Muscle layer of duodenum (tissue), 2 donors: ENCODE measurements around the gene MKX.

ENCODE experiments used
- H3K27ac ChIP-seq: one replicate; pipeline ENCODE4 v1.7.0; 2013; ENCODE audit warnings: mild to moderate bottlenecking, low read length
- H3K27me3 ChIP-seq: one replicate; pipeline ENCODE4 v1.7.0; 2013; ENCODE audit warnings: low read depth, mild to moderate bottlenecking, control low read depth, low read length
- H3K36me3 ChIP-seq, 2 donors: one replicate each; pipeline ENCODE4 v1.7.0; 2013; ENCODE audit warnings: low read length in 2 of 2, control low read depth in 1 of 2, mild to moderate bottlenecking in 1 of 2; ENCODE audit not compliant: insufficient read depth in 2 of 2, control insufficient read depth in 1 of 2
- H3K4me1 ChIP-seq, 2 donors: one replicate each; pipeline ENCODE4 v1.7.0; 2013; ENCODE audit warnings: low read length in 2 of 2, mild to moderate bottlenecking in 2 of 2, control low read depth in 1 of 2, moderate library complexity in 1 of 2; ENCODE audit not compliant: insufficient read depth in 2 of 2, control insufficient read depth in 1 of 2
- H3K4me3 ChIP-seq, 2 donors: one replicate each; pipeline ENCODE4 v1.7.0; 2013; ENCODE audit warnings: low read length in 2 of 2, low read depth in 1 of 2, mild to moderate bottlenecking in 1 of 2
- H3K9me3 ChIP-seq, 2 donors: one replicate each; pipeline ENCODE4 v1.7.0; 2013; ENCODE audit warnings: low read length in 2 of 2, control low read depth in 1 of 2, mild to moderate bottlenecking in 1 of 2; ENCODE audit not compliant: control insufficient read depth in 1 of 2
- donor health status: healthy.

The MKX gene

DNA sequence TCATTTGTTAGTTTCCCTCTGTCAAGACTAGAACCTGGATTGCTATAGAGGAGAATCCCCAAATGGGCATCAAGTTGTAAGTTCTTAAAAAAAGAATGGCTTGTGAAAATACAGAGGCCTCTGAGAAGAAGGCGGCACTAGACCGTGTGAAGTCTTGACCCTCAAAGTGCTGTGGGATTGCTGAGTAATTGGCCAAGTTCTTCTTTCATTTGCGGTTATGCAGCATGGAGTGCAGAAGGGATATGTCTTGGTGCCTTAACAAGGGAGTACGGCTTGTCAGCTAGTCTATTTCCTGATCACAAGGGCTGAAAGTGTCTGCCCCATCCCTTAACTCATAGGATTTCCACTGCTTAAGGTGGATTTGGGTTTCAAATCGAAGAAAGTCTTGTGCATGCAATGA is 81.2 kb downstream of the MKX start:
- Histone ChIP-seq H3K36me3 (no peaks in the 10 kb centered on the region), H3K27me3 (no peaks in the 10 kb centered on the region), H3K4me1 (no peaks in the 10 kb centered on the region), H3K27ac (no peak overlapping the region), H3K9me3 (no peaks in the 10 kb centered on the region), H3K4me3 (no peak overlapping the region)

DNA sequence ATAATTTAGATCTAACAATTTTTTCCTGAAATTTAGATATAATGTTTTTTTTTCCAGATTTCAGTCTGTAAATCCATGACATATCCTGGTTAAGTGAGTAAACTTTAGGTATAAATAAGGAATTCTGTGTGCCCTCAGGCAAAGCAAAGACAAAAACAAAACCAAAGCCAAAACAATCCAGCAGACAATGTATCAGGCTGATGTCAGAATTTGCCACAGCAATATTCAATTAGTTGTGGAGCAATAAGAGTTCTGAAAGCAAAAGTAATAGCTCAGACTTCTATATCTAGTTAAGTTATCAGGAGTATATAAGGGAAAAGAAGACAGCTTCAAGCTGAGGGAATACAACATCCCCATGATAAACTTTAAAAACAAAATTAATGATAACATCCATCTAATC is 82.0 kb downstream of the MKX start:
- Histone ChIP-seq H3K36me3 (no peaks in the 10 kb centered on the region), H3K4me1 (no peaks in the 10 kb centered on the region), H3K27ac (no peak overlapping the region), H3K4me3 (no peak overlapping the region), H3K9me3 (no peaks in the 10 kb centered on the region), H3K27me3 (no peaks in the 10 kb centered on the region)

DNA sequence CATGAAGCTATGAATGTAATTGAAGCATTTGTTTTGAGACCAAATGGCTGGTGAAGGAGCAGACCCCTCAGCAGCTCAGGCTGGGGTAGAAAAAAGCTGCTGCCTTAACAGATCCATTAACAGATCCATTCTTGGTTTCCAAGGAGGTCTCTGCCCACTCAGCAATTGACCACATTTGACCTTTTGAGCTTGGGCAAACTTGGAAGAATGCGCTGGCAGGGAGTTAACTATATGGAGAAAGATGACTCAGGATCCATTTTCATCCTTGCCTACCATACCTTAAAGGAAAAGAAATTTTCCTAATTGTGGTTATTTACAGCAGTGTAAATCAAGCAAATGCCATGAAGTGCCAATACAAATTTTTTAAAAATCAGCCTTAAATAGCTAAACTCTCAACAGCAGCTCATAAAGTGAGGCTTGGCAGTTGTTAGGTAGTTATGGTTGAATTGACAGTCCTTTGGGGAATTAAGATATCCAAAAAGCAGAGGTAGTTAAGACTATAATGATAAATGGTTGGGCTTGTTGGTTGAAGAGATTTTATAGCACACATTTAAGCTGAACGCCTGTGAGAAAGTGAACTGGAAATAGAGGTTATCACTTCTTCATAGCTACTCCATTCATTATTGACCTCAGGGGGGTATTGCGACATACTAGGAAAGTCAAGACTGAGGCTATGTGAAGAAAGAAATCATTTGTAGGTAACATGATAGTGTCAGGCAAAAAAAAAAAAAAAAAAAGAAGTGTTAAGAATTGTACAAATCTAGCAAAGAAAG is 83.9 kb downstream of the MKX start:
- Histone ChIP-seq H3K9me3 (no peaks in the 10 kb centered on the region), H3K36me3 (no peaks in the 10 kb centered on the region), H3K27me3 (no peaks in the 10 kb centered on the region), H3K27ac (no peak overlapping the region), H3K4me3 (no peak overlapping the region), H3K4me1 (no peaks in the 10 kb centered on the region)

DNA sequence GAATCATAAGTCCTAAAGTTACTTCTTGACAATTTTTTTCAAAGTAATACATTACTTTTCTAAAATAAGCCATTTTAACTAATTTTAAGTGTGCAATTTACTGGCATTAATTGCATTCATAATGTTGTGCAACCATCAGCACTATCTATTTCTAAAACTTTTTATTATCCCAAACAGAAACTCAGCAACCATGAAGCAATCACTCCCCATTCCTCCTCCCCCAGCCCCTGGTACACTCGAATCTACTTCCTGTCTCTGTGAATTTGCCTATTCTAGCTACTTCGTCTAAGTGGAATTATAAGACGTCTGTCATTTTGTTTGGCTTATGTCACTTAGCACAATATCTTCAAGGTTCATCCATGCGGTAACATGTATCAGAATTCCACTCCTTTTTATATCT is 84.9 kb downstream of the MKX start:
- Histone ChIP-seq H3K9me3 (no peaks in the 10 kb centered on the region), H3K27me3 (no peaks in the 10 kb centered on the region), H3K4me1 (no peaks in the 10 kb centered on the region), H3K27ac (no peak overlapping the region), H3K4me3 (no peak overlapping the region), H3K36me3 (no peaks in the 10 kb centered on the region)

DNA sequence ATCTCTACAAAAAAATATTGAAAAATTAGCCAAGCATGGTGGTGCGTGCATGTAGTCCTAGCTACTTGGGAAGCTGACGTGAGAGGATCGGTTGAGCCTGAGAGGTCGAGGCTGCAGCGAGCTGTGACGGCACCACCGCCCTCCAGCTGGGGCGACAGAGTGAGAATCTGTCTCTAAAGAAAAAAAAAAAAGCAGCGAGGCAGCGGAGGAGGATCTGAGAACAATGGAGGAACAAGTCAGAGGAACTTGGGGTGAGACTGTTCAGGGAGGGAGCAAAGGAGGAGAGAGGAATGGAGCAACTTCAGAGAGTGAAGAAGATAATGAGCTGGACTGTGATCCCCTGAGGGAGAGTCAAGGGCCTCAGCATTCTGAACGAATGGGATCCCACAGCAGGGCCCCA is 85.4 kb downstream of the MKX start:
- H3K27ac ChIP-seq = no peak overlapping the region
- H3K9me3 ChIP-seq = no peaks in the 10 kb centered on the region
- no peaks in the 10 kb centered on the region for H3K36me3 ChIP-seq
- no peaks in the 10 kb centered on the region for H3K4me1 ChIP-seq
- H3K27me3 ChIP-seq = no peaks in the 10 kb centered on the region
- no peak overlapping the region for H3K4me3 ChIP-seq

DNA sequence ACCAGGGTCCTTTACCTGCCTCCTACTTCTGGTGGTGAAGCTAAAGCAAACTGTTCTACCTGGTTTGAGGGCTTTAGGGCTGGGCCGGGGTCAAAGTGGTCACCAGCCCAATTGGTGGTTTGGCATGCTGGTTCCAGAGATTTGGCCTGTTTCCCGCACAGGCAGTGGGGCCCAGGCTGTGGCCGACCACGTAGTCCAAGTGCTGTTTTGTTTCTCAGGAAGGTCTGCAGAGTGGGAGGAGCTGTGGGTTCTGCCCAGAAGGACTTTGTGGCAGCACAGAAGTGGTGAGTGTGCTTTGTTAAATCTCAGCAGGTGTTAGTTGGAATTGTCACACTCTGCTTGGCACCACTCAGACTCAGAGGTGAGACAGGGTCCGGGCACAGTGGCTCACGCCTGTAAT is 85.8 kb downstream of the MKX start:
- Histone ChIP-seq H3K4me1 (no peaks in the 10 kb centered on the region), H3K4me3 (no peak overlapping the region), H3K9me3 (no peaks in the 10 kb centered on the region), H3K27me3 (no peaks in the 10 kb centered on the region), H3K27ac (no peak overlapping the region), H3K36me3 (no peaks in the 10 kb centered on the region)

DNA sequence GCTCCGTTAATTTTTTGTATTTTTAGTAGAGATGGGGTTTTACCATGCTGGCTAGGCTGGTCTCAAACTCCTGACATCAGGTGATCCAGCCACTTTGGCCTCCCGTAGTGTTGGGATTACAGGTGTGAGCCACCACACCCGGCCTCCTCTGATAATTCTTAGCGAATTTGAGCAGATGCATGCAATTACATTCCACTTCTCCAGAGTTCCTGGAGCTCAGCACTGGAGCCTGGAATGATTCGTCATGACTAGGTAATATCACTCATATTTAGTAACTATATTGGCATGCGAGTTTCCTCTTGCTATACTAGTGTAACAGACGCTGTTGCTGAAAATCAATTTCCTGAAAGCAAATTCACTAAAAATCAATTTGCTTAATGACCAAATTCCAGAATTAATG is 86.8 kb downstream of the MKX start:
- Histone ChIP-seq H3K27ac (no peak overlapping the region), H3K27me3 (no peaks in the 10 kb centered on the region), H3K4me1 (no peaks in the 10 kb centered on the region), H3K36me3 (no peaks in the 10 kb centered on the region), H3K4me3 (no peak overlapping the region), H3K9me3 (no peaks in the 10 kb centered on the region)

DNA sequence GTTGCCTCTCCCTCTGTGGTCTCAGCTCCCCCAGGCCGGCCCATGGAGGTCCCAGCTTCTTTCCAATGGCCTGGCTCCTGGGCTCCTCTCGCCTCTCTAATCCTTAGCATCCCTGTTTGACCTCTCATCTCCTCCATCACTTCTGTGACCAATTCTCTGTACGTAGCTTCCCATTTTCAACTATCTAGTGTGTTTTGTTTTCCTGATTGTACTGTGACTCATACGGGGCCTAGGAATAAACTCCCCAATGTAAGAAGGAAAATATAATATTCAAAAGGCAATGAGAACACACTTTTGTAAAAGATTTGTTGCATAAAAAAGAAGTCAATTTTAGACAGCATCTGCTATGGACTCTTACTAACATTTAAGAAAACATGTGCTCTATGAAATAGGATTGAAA is 90.3 kb downstream of the MKX start:
- H3K9me3 ChIP-seq = no peaks in the 10 kb centered on the region
- no peaks in the 10 kb centered on the region for H3K27me3 ChIP-seq
- H3K27ac ChIP-seq = no peak overlapping the region
- H3K36me3 ChIP-seq = no peaks in the 10 kb centered on the region
- no peak overlapping the region for H3K4me3 ChIP-seq
- no peaks in the 10 kb centered on the region for H3K4me1 ChIP-seq

DNA sequence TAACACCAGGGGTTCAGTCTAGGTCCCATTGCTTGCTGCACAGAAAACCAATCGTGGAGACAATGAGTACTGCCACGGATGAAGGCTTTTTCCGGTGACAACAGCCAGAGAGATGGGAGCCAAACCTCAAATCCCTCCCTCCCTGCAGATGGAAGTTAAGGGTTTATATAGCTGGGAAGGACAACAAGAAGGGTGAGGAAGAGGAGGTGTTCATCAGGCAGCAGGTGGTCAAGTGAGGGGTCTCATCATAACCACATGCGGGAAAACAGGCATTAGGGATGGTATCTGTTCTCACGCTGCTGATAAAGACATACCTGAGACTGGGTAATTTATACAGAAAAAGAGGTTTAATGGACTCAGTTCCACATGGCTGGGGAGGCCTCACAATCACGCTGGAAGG is 91.3 kb downstream of the MKX start:
- no peaks in the 10 kb centered on the region for H3K36me3 ChIP-seq
- no peaks in the 10 kb centered on the region for H3K4me1 ChIP-seq
- H3K9me3 ChIP-seq = no peaks in the 10 kb centered on the region
- no peaks in the 10 kb centered on the region for H3K27me3 ChIP-seq
- H3K4me3 ChIP-seq = no peak overlapping the region
- H3K27ac ChIP-seq = no peak overlapping the region

DNA sequence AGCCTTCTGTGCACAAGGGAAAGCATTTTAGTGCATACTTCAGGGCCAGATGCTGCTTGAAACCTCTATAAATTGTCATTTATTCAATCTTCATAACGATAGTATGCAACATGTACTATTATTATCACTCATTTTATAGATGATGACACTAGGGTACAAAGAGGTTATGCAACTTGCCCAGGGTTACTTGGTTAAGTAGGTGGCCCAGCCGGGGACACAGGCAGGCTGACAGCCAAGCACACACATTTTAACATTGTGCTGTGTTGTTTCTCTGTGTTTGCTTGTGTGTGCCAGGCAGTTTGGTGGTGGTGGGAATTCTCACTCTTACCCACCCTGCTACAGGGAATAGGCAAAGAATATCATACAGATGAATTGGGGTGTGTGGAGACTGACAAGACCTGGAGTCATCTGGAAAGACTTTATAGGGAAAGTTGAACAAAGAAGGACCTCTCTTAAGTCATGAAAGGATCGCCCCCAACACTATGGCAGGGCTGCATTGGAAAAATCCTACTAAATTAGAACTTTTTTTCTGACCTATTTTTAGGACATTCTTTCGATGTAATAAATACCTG is 98.9 kb downstream of the MKX start:
- H3K9me3 ChIP-seq = peaks cover 0 to 4% of the 10 kb centered on the region in 2 donors
- H3K4me1 ChIP-seq = no peaks in the 10 kb centered on the region
- no peak overlapping the region for H3K4me3 ChIP-seq
- no peaks in the 10 kb centered on the region for H3K36me3 ChIP-seq
- H3K27me3 ChIP-seq = no peaks in the 10 kb centered on the region
- H3K27ac ChIP-seq = no peak overlapping the region

DNA sequence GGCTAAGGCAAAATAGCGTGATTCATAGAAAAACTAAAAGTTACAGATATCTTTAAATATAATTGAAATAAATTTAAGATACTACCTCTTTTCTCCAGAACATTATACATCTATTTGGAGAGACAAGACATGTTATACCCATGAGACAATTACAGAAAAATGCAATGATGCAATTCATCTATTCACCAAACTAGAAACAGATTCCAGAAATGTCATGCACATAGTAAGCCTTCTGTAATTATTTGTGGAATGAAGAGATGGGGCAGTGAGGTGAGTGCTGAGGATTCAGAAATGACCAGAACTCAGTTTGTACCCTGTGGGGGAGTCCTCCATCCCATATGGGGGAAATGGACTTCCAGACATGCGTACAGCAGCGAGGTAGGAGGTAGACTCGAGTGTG is 99.4 kb downstream of the MKX start:
- Histone ChIP-seq H3K27ac (no peak overlapping the region), H3K4me3 (no peak overlapping the region), H3K27me3 (no peaks in the 10 kb centered on the region), H3K4me1 (no peaks in the 10 kb centered on the region), H3K9me3 (peaks cover under 1 to 4% of the 10 kb centered on the region in 2 donors), H3K36me3 (no peaks in the 10 kb centered on the region)
